NCI-H748 treated with DMSO at 0.1 percent for 48 hours (cell line): ENCODE measurements around the gene ACTR3C.
"Not testable (repeated sequence)": the region's sequence is repeated elsewhere in the genome, so short reads cannot be mapped to it uniquely, and the experiment has no call there.

Experiments used
- DNase-seq: peaks from one replicate; lab custom pipeline; 2025; lab: John Stamatoyannopoulos, UW

ACTR3C gene

GRCh38 chr7:150336746-150337145 lies 13.4 kb upstream of the ACTR3C start:
- DNase-seq = no peak

- no peak for DNase-seq
These were observed 12.4 kb upstream of the ACTR3C start for GRCh38 chr7:150335774-150336112.

- DNase-seq = no peak
These were observed 11.9 kb upstream of the ACTR3C start for GRCh38 chr7:150335108-150335773.

GRCh38 chr7:150334108-150334507 lies 10.8 kb upstream of the ACTR3C start:
- no peak for DNase-seq

GRCh38 chr7:150333659-150334058 lies 10.3 kb upstream of the ACTR3C start:
- DNase-seq = no peak

GRCh38 chr7:150332852-150333635 lies 9.7 kb upstream of the ACTR3C start:
- no peak for DNase-seq

GRCh38 chr7:150330211-150330885 lies 7.0 kb upstream of the ACTR3C start:
- no peak for DNase-seq

- DNase-seq = no peak
These were observed 6.2 kb upstream of the ACTR3C start for GRCh38 chr7:150329331-150330120.

DNA sequence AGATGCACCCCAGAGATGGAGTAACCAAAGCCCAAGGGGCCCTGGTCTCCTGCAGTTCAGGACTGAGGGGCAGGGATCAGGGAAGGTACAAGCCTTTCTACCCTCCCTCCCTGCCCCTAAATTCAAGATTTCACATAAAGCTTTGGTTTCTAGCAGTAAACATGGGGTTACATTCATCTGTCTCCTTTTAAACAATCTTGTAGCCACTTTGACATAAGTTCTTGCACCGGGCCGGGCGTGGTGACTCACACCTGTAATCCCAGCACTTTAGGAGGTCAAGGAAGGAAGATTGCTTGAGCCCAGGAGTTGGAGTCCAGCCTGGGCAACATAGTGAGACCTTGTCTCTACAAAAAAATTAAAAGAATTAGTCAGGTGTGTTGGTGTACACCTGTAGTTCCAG lies 4.0 kb upstream of the ACTR3C start:
- no peak for DNase-seq

GRCh38 chr7:150326657-150327268 lies 3.4 kb upstream of the ACTR3C start:
- no peak for DNase-seq

DNA sequence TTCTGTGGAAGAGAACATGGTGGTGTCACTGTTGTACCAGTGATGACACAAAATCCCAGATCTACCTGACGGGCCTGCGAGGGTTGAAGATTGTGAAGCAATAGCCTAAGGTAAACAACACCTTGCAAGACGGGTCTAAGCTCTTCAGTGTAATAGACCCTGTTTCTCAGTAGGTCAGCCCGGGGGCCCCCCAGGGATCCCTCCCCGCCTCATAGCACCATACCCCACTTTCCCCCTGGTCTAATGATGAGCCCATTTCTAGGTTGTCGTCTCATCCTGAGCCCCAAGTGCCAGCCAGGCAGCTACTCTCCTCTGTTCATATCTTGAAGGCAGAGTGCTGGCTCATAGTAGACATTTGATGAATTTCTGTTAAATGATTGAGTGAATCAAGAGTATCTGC lies 2.6 kb upstream of the ACTR3C start:
- DNase-seq = no peak

DNA sequence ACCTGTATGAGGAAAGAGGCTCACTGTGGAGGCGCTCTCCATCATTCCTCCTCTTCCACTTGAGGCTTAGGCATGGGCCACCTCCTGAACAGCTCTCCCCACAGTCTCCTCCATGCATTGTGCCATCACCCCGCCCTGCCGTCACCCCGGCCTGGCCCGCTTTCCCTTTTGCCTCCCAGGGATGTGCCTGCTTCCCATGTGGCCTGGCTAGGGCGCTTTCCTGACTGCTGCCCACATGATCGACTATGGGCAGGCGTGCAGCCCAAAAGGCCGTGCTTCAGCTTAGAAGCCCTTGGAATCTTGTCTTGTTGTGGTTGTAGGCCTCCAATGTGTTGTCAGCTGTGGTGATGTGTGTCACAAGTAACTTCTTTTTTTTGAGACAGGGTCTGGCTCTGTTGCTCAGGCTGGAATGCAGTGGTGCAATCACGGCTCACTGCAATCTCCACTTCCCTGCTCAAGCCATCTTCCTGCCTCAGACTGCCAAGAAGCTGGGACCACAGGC lies 1.8 kb upstream of the ACTR3C start:
- no peak for DNase-seq

DNA sequence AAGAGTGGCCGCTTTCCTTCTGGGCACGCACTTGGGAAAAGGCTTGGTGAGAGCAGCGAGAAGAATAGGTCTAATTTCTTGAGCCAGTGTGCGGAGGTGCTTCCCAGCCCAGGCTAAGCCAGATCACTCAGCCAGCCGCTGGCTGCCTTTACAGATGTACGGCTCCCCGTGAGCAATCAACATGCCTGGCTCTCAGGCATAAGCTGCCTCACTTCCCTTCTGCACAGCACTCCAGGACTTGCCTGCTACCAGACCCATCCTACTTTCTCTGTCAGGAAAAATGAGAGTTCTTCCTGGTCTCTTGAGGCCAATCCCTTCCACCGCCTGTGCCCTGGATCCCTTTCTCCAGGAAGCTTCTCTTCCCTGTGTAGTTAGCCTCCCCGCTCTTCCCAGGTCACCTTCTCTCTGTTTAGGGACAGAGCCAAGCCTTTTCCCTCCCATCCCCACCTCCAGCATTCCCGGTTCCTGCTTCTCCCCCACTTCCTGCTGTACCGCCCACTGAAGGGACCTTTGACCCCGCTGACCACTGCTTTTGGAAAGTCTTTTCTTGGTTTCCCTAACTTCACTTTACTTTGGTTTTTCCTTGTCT lies 1.1 kb upstream of the ACTR3C start:
- DNase-seq = no peak

- DNase-seq = peak; percentile 25
These were observed 482 bp upstream of the ACTR3C start for GRCh38 chr7:150323682-150324372.

DNA sequence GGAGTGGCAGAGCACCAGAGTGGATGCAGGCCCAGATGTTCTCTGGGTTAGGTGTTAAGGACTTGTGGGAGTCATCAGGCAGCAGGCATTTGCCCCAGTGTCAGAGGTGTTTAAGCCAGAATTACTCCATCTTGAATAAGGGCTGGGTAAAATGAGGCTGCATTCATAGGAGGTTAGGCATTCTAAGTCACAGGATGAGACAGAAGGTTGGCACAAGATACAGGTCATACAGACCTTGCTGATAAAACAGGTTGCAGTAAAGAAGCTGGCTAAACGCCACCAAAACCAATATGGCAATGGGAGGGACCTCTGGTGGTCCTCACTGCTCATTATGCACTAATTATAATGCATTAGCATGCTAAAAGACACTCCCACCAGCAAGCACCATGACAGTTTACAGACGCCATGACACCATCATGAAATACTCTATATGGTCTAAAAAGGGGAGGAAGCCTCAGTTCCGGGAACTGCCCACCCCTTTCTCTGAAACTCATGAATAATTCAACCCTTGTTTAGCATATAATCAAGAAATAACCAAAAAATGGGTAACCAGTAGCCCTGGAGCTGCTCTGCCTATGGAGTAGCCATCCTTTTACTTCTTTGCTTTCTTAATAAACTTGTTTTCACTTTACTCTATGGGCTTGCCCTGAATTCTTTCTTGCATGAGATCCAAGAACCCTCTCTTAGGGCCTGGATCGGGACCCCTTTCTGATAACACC lies 1.1 kb downstream of the ACTR3C start:
- DNase-seq = no peak

- no peak for DNase-seq
These were observed 1.6 kb downstream of the ACTR3C start for GRCh38 chr7:150321788-150322113.

DNA sequence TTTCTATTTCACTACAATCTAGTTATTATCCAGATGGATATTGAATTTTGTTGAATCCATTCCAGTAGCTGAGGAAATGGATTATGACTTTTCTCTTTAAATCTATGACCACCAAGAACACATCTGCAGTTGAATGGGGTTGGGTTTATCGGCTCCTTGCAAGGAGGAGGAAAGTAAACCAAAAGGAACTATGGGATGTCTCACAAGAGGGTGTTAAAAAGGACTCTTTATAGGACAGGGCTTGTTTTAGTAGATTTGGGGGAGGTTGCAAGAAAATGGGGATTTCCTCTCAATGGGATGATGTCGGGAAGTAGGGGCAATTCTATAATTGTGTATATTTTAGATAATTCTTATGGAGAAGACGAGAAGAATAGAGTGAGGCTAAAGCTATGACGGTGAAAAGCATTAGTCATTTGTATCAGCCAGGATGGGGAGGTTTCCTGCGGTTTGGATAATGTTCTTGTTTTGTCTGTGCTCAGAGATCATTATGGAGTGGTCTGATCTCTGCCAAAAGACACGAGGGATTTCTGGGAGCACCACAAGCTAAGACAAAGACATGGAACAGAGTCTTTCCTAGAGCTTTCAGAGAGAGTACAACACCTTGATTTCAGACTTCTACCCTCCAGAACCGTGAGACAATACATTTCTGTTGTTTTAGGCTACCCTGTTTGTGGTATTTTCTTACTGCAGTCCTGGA lies 5.4 kb downstream of the ACTR3C start:
- no peak for DNase-seq

DNA sequence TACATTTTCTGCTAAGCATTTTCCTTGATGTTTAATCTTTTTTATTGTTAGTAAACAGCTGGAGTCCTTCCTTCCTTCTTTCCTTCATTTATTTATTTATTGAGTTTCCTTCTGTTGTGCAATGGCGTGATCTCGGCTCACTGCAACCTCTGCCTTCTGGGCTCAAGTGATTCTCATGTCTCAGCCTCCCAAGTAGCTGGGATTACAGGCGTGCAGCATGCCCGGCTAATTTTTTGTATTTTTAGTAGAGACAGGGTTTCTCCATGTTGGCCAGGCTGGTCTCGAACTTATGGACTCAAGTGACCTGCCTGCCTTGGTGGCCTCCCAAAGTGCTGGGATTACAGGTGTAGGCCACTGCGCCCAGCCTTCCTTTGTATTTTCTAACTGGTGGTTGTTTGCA lies 6.4 kb downstream of the ACTR3C start:
- DNase-seq = not testable (repeated sequence)

GRCh38 chr7:150314639-150315239 lies 8.6 kb downstream of the ACTR3C start:
- no peak for DNase-seq
